HepG2 (cell line): ENCODE data around the gene ANAPC16. TPM values are rescaled to one million over a fixed set of nuclear protein-coding genes. Genes with fewer than 3 reads are reported as not detected.

ENCODE experiments used
- DRAP1 ChIP-seq: IDR thresholded peaks from 2 replicates; pipeline ENCODE4 v1.6.1; 2016; ENCODE audit warnings: missing genetic modification reagents, missing compliant biosample characterization
- HNRNPH1 ChIP-seq: fragments of 200-400 bp; formaldehyde crosslinking; optimal IDR thresholded peaks from 2 replicates; pipeline ENCODE3; 2017; ENCODE audit warnings: mild to moderate bottlenecking, low read depth, low read length
- HOXA7 ChIP-seq: sonication (generic); formaldehyde crosslinking; IDR thresholded peaks from 2 replicates; pipeline ENCODE4 v1.8.1; 2022; ENCODE audit warnings: mild to moderate bottlenecking, missing genetic modification reagents, moderate library complexity
- KLF12 ChIP-seq: sonication (generic); formaldehyde crosslinking; IDR thresholded peaks from 2 replicates; pipeline ENCODE4 v1.4.0; 2020; ENCODE audit warnings: missing genetic modification reagents, borderline replicate concordance
- PRDM10 ChIP-seq: sonication (generic); formaldehyde crosslinking; IDR thresholded peaks from 2 replicates; pipeline ENCODE4 v1.4.0; 2020; ENCODE audit warnings: low read depth, missing genetic modification reagents
- SP140L ChIP-seq: sonication (generic); formaldehyde crosslinking; IDR thresholded peaks from 2 replicates; pipeline ENCODE4 v1.4.0; 2020; ENCODE audit warnings: missing genetic modification reagents, borderline replicate concordance
- TEF ChIP-seq: sonication (generic); formaldehyde crosslinking; IDR thresholded peaks from 2 replicates; pipeline ENCODE4 v1.5.0; 2020; ENCODE audit warnings: missing genetic modification reagents
- ZBTB26 ChIP-seq: IDR thresholded peaks from 2 replicates; pipeline ENCODE4 v1.6.1; 2016; ENCODE audit warnings: missing compliant biosample characterization, missing genetic modification reagents, borderline replicate concordance
- ZBTB33 ChIP-seq: sonication (generic); formaldehyde crosslinking; IDR thresholded peaks from 2 replicates; pipeline ENCODE4 v1.4.0; 2020; ENCODE audit warnings: missing genetic modification reagents
- ZNF121 ChIP-seq: sonication (generic); formaldehyde crosslinking; IDR thresholded peaks from 2 replicates; pipeline ENCODE4 v1.5.0; 2020; ENCODE audit warnings: mild to moderate bottlenecking, missing genetic modification reagents
- ZNF253 ChIP-seq: sonication (generic); formaldehyde crosslinking; IDR thresholded peaks from 2 replicates; pipeline ENCODE4 v1.8.0; 2022; ENCODE audit warnings: mild to moderate bottlenecking, missing genetic modification reagents, borderline replicate concordance
- ZNF362 ChIP-seq: sonication (generic); formaldehyde crosslinking; IDR thresholded peaks from 2 replicates; pipeline ENCODE4 v1.4.0; 2020; ENCODE audit warnings: missing genetic modification reagents, mild to moderate bottlenecking, borderline replicate concordance
- ZNF597 ChIP-seq: sonication (generic); formaldehyde crosslinking; IDR thresholded peaks from 2 replicates; pipeline ENCODE4 v1.5.0; 2020; ENCODE audit warnings: missing genetic modification reagents
- ZNF720 ChIP-seq: sonication (generic); formaldehyde crosslinking; IDR thresholded peaks from 2 replicates; pipeline ENCODE4 v1.4.0; 2020; ENCODE audit warnings: missing genetic modification reagents
- polyA plus RNA-seq, 8 experiments: library from polyadenylated mRNA; depleted of rRNA in 3 of 8; stranded (reverse) in 7 of 8; unstranded in 1 of 8; fragments of >200 nt; fragmentation: Illumina TruSeq in 4 of 8; extraction: Trizol in 4 of 8; gene quantifications; 2 replicates each; pipeline versions ENCODE4 v1.2.1 to v1.2.3, GENCODE V29; 2011 to 2016; ENCODE audit warnings: low read depth in 4 of 8, missing spikeins in 1 of 8, mixed read lengths in 1 of 8; ENCODE audit not compliant: insufficient read depth in 1 of 8
- total RNA-seq, 5 experiments: library from RNA; depleted of rRNA; stranded (reverse); fragments of >200 nt; fragmentation: Illumina TruSeq; extraction: Trizol; gene quantifications; 2 replicates each; pipeline ENCODE4 v1.2.3, GENCODE V29; 2016; ENCODE audit warnings: low read depth in 1 of 5

Gene ANAPC16
- total and polyA plus RNA-seq, 2 of the 13 experiments (the other 11 are each of a cell fraction or from before 2014, with no cell fraction given), result 74.8 to 89.4 TPM

GRCh38 chr10:72248468-72249151, 32.8 kb downstream of the ANAPC16 start (continued):
- TF ChIP-seq ZNF362 (no peak), TEF (no peak), ZNF720 (CRISPR knock-in tag) (no peak), ZNF121 (CRISPR knock-in tag) (no peak), ZBTB26 (no peak), DRAP1 (CRISPR knock-in tag) (peak; percentile 87), ZNF253 (CRISPR knock-in tag) (no peak), SP140L (CRISPR knock-in tag) (peak; percentile 50; the same call in 1 of the 2 replicates), HNRNPH1 (no peak), KLF12 (CRISPR knock-in tag) (0 out of 2 replicates have a peak, but pooled peaks have one; percentile 9), ZBTB33 (0 out of 2 replicates have a peak, but pooled peaks have one; percentile 22), ZNF597 (CRISPR knock-in tag) (no peak), HOXA7 (CRISPR knock-in tag) (no peak), PRDM10 (CRISPR knock-in tag) (0 out of 2 replicates have a peak, but pooled peaks have one; percentile 23)
